OCI-LY3 (cell line): ENCODE data around the gene FGD4.

Experiments used
- H2AFZ ChIP-seq: fragments of 200-600, 300-600 bp; shearing (Covaris generic); 2 replicates; pipeline ENCODE4 v1.6.0; 2014; ENCODE audit warnings: antibody characterized with exemption, low read depth, low read length
- H3K27ac ChIP-seq: fragments of 200-600, 300-600 bp; sonication (generic); 2 replicates; pipeline ENCODE4 v1.5.1; 2014; ENCODE audit warnings: mild to moderate bottlenecking, low read length, moderate library complexity, mixed read lengths
- H3K27me3 ChIP-seq: fragments of 200-600, 300-600 bp; sonication (generic); 2 replicates; pipeline ENCODE4 v1.6.1; 2014; ENCODE audit warnings: low read depth, low read length, mixed read lengths
- H3K36me3 ChIP-seq: fragments of 200-600, 300-600 bp; sonication (generic); replicated peaks from 2 replicates; pipeline ENCODE3; 2014; ENCODE audit warnings: low read depth, low read length, mixed read lengths
- H3K4me1 ChIP-seq: fragments of 300-600, 200-600 bp; sonication (generic); 2 replicates; pipeline ENCODE4 v1.6.1; 2014; ENCODE audit warnings: low read length, mixed read lengths
- H3K4me2 ChIP-seq: fragments of 200-600, 300-600 bp; sonication (generic); 2 replicates; pipeline ENCODE4 v1.6.1; 2014; ENCODE audit warnings: low read length, mixed read lengths
- H3K4me3 ChIP-seq: fragments of 300-600, 200-600 bp; sonication (generic); 2 replicates; pipeline ENCODE4 v1.5.1; 2014; ENCODE audit warnings: antibody characterized with exemption, mild to moderate bottlenecking, low read length, moderate library complexity
- H3K79me2 ChIP-seq: fragments of 300-600, 200-600 bp; shearing (Covaris generic); 2 replicates; pipeline ENCODE4 v1.6.1; 2014; ENCODE audit warnings: mild to moderate bottlenecking, low read length, mixed read lengths
- H3K9ac ChIP-seq: fragments of 300-600, 200-600 bp; shearing (Covaris generic); 2 replicates; pipeline ENCODE4 v1.6.0; 2014; ENCODE audit warnings: mild to moderate bottlenecking, low read length, moderate library complexity
- H3K9me3 ChIP-seq: fragments of 200-600, 300-600 bp; shearing (Covaris generic); 2 replicates; pipeline ENCODE4 v1.6.1; 2014; ENCODE audit warnings: low read length, mixed read lengths; ENCODE audit not compliant: insufficient read depth
- H4K20me1 ChIP-seq: fragments of 200-600, 300-600 bp; sonication (generic); 2 replicates; pipeline ENCODE4 v1.6.1; 2016; ENCODE audit warnings: low read length, mixed read lengths; ENCODE audit not compliant: insufficient read depth
- CTCF ChIP-seq: fragments of 200-600, 300-600 bp; sonication (generic); IDR thresholded peaks from 2 replicates; pipeline ENCODE4 v1.5.1; 2014; ENCODE audit warnings: antibody characterized with exemption, low read length, low read depth
- EZH2phosphoT487 ChIP-seq: fragments of 200-600 bp; shearing (Covaris generic); IDR thresholded peaks from 2 replicates; pipeline ENCODE4 v1.6.1; 2018; ENCODE audit warnings: antibody characterized with exemption, mixed run types, low read depth

The FGD4 gene

GRCh38 chr12:32382226-32382625 lies 17.1 kb upstream of the FGD4 start:
- Histone ChIP-seq H2AFZ (no peak overlapping the region), H3K27me3 (no peaks in the 10 kb centered on the region), H3K79me2 (no peaks in the 10 kb centered on the region), H3K4me1 (no peaks in the 10 kb centered on the region), H3K36me3 (no peaks in the 10 kb centered on the region), H3K4me3 (no peak overlapping the region), H4K20me1 (no peaks in the 10 kb centered on the region), H3K9ac (no peak overlapping the region), H3K4me2 (no peak overlapping the region), H3K9me3 (no peaks in the 10 kb centered on the region), H3K27ac (no peak overlapping the region)
- TF ChIP-seq CTCF (no peak), EZH2phosphoT487 (no peak)

GRCh38 chr12:32390572-32391219 lies 8.7 kb upstream of the FGD4 start:
- Histone ChIP-seq H3K79me2 (no peaks in the 10 kb centered on the region), H3K27me3 (no peaks in the 10 kb centered on the region), H3K27ac (no peak overlapping the region), H3K4me2 (no peak overlapping the region), H3K4me1 (no peaks in the 10 kb centered on the region), H3K36me3 (no peaks in the 10 kb centered on the region), H3K9me3 (no peaks in the 10 kb centered on the region), H3K9ac (no peak overlapping the region), H4K20me1 (no peaks in the 10 kb centered on the region), H3K4me3 (no peak overlapping the region), H2AFZ (no peak overlapping the region)
- TF ChIP-seq CTCF: no peak

- H3K79me2 ChIP-seq: no peaks in the 10 kb centered on the region
- H2AFZ ChIP-seq: no peak overlapping the region
- no peak overlapping the region for H3K4me2 ChIP-seq
- H4K20me1 ChIP-seq: no peaks in the 10 kb centered on the region
- no peak overlapping the region for H3K27ac ChIP-seq
- H3K27me3 ChIP-seq: peaks cover 6% of the 10 kb centered on the region
- no peaks in the 10 kb centered on the region for H3K36me3 ChIP-seq
- H3K9me3 ChIP-seq: no peaks in the 10 kb centered on the region
- no peak overlapping the region for H3K9ac ChIP-seq
- H3K4me3 ChIP-seq: no peak overlapping the region
- no peak for TF ChIP-seq CTCF
- no peak for TF ChIP-seq EZH2phosphoT487
- H3K4me1 ChIP-seq: peaks cover 5% of the 10 kb centered on the region; the same call in 1 of the 2 replicates
Measured at GRCh38 chr12:32395026-32395425, 4.3 kb upstream of the FGD4 start.

- Histone ChIP-seq H3K4me3 (no peak overlapping the region), H3K4me1 (peaks cover 14% of the 10 kb centered on the region), H3K9me3 (no peaks in the 10 kb centered on the region), H3K36me3 (no peaks in the 10 kb centered on the region), H3K79me2 (no peaks in the 10 kb centered on the region), H2AFZ (no peak overlapping the region), H3K4me2 (no peak overlapping the region), H4K20me1 (no peaks in the 10 kb centered on the region), H3K9ac (no peak overlapping the region), H3K27ac (no peak overlapping the region), H3K27me3 (peaks cover 16% of the 10 kb centered on the region)
- TF ChIP-seq CTCF (no peak), EZH2phosphoT487 (no peak)
Measured at GRCh38 chr12:32397696-32398095, 1.7 kb upstream of the FGD4 start.
